Vagina (tissue), 2 donors: ENCODE measurements around the gene PKN2.

ENCODE experiments used
- CTCF ChIP-seq, 3 experiments: fragments of 450-650 bp in 2 of 3; fragments of 200-600 bp in 1 of 3; sonication (generic) in 1 of 3; IDR thresholded peaks; one replicate each; pipeline ENCODE4 v1.5.1; 2017 to 2019; ENCODE audit warnings: antibody characterized with exemption in 3 of 3, mild to moderate bottlenecking in 2 of 3, moderate library complexity in 2 of 3
- POLR2A ChIP-seq, 2 donors: fragments of 450-650 bp; IDR thresholded peaks; one replicate each; pipeline ENCODE4 v1.6.1; 2017; ENCODE audit warnings: antibody characterized with exemption in 2 of 2, mild to moderate bottlenecking in 2 of 2, moderate library complexity in 2 of 2
- POLR2AphosphoS5 ChIP-seq, 2 donors: sonication (generic); formaldehyde crosslinking; IDR thresholded peaks; one replicate each; pipeline ENCODE4 v1.9.0; 2017; ENCODE audit warnings: antibody characterized with exemption in 2 of 2, mild to moderate bottlenecking in 2 of 2, low read depth in 1 of 2; ENCODE audit not compliant: insufficient read depth in 1 of 2

GRCh38 chr1:88784551-88784950 is 100.5 kb downstream of the PKN2 start:
- TF ChIP-seq POLR2A (IDR thresholded peaks at IDR 0.05) (no peak), CTCF (IDR thresholded peaks at IDR 0.05) (no peak), POLR2AphosphoS5 (IDR thresholded peaks at IDR 0.05; ENCODE audit: insufficient read depth in 1 of 2, low read depth in 1 of 2) (no peak)
